ENCODE data around the gene PCSK5. TPM values are rescaled to one million over a fixed set of nuclear protein-coding genes. Genes with fewer than 3 reads are reported as not detected.

The PCSK5 gene
- polyA plus RNA-seq, 1 donor from 2014 or later: 1.7 TPM

DNA sequence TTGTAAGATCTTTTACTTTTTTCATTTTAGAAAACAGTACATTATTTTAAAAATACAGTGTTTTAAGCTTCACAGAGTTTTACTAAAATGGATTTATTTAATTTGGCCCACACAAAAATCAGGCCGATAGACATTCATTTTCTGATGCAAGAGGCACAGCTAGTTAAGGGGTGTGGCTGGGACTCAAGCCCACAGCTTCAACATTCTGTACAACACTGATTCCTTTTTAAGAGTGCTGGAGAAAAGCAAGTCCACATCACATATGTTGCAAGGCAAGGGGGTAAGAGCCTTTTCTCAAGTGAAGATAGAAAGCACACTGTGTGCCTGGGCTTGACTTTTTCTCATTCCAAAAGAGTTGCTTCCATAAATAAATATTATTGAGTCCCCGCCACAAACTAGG lies 307.9 kb downstream of the PCSK5 start (continued):
- no peak for TF ChIP-seq EZH2 (IDR thresholded peaks at IDR 0.05; ENCODE audit: borderline replicate concordance, insufficient read depth, low read length, poor library complexity, severe bottlenecking)
- TF ChIP-seq EP300 (conservative IDR thresholded peaks at IDR 0.05; ENCODE audit: poor library complexity, severe bottlenecking): no peak
- TF ChIP-seq POLR2AphosphoS5 (IDR thresholded peaks at IDR 0.05): no peak

DNA sequence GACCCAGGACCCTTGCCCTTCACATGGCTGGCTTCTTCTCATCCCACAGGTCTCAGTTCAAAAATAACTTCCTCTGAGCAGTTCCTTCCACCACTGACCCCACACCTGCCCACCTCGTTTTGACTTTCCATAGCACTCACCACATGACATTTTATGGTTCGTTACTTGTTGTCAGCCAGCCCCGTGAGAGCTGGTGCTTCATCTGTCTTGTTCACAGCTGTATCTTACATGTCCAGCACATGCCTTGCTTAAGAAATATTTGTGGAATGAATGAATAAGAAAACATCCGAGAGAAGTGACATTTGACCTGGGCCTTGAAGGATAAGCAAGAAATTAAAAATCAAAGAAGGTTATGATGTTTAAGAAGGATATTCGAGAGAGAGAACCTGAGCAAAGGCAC lies 309.8 kb downstream of the PCSK5 start:
- no peak for TF ChIP-seq SMC3 (conservative IDR thresholded peaks at IDR 0.05; ENCODE audit: poor library complexity)
- no peak for TF ChIP-seq EP300 (conservative IDR thresholded peaks at IDR 0.05; ENCODE audit: poor library complexity, severe bottlenecking)
- Histone ChIP-seq H3K4me3 (ENCODE audit: low read length) (no peak overlapping the region), H3K9me2 (ENCODE audit: insufficient read depth, low read length) (no peaks in the 10 kb centered on the region), H3F3A (ENCODE audit: insufficient read depth, low read length, poor library complexity, severe bottlenecking) (no peaks in the 10 kb centered on the region), H3K9ac (ENCODE audit: low read length) (no peak overlapping the region), H3K9me3 (ENCODE audit: low read length) (no peaks in the 10 kb centered on the region), H3K27me3 (ENCODE audit: insufficient read depth, low read depth, low read length) (no peaks in the 10 kb centered on the region), H3K4me2 (ENCODE audit: low read length) (no peak overlapping the region), H3K27ac (ENCODE audit: low read length) (no peak overlapping the region), H3K36me3 (ENCODE audit: insufficient read depth, low read length) (no peaks in the 10 kb centered on the region), H4K20me1 (ENCODE audit: insufficient read depth) (no peaks in the 10 kb centered on the region), H2AFZ (ENCODE audit: low read depth, low read length) (no peak overlapping the region), H3K79me2 (replicated peaks; ENCODE audit: insufficient read depth, low read length) (no peaks in the 10 kb centered on the region)

DNA sequence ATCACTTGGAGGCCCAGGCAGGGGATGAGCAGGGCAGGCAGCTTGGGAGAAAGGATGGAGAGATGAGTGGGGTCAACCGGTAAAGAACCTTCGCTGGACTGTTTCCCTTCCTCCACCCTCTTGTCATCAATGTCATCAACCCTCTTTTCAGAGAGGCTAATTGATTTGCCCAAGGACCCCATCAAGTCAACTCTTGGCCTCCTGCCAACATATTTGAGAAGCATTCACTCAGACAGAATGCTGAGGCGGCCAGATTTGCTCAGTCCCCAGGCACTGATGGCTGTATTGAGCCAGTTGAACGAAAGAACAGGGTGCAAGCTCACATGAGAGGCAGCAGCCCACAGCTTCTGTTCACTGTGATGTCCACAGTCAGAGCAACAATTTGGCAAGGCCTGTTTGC lies 310.3 kb downstream of the PCSK5 start:
- Histone ChIP-seq H3K4me2 (ENCODE audit: low read length) (no peak overlapping the region), H2AFZ (ENCODE audit: low read depth, low read length) (no peak overlapping the region), H4K20me1 (ENCODE audit: insufficient read depth) (no peaks in the 10 kb centered on the region), H3K9ac (ENCODE audit: low read length) (no peak overlapping the region), H3F3A (ENCODE audit: insufficient read depth, low read length, poor library complexity, severe bottlenecking) (no peaks in the 10 kb centered on the region), H3K79me2 (replicated peaks; ENCODE audit: insufficient read depth, low read length) (no peaks in the 10 kb centered on the region), H3K4me3 (ENCODE audit: low read length) (no peak overlapping the region), H3K9me3 (ENCODE audit: low read length) (no peaks in the 10 kb centered on the region), H3K9me2 (ENCODE audit: insufficient read depth, low read length) (no peaks in the 10 kb centered on the region), H3K27me3 (ENCODE audit: insufficient read depth, low read depth, low read length) (no peaks in the 10 kb centered on the region), H3K27ac (ENCODE audit: low read length) (no peak overlapping the region), H3K36me3 (ENCODE audit: insufficient read depth, low read length) (no peaks in the 10 kb centered on the region)
- no peak for TF ChIP-seq POLR2AphosphoS5 (IDR thresholded peaks at IDR 0.05)
- TF ChIP-seq EZH2 (IDR thresholded peaks at IDR 0.05; ENCODE audit: borderline replicate concordance, insufficient read depth, low read length, poor library complexity, severe bottlenecking): no peak
- TF ChIP-seq, protein P1, sequence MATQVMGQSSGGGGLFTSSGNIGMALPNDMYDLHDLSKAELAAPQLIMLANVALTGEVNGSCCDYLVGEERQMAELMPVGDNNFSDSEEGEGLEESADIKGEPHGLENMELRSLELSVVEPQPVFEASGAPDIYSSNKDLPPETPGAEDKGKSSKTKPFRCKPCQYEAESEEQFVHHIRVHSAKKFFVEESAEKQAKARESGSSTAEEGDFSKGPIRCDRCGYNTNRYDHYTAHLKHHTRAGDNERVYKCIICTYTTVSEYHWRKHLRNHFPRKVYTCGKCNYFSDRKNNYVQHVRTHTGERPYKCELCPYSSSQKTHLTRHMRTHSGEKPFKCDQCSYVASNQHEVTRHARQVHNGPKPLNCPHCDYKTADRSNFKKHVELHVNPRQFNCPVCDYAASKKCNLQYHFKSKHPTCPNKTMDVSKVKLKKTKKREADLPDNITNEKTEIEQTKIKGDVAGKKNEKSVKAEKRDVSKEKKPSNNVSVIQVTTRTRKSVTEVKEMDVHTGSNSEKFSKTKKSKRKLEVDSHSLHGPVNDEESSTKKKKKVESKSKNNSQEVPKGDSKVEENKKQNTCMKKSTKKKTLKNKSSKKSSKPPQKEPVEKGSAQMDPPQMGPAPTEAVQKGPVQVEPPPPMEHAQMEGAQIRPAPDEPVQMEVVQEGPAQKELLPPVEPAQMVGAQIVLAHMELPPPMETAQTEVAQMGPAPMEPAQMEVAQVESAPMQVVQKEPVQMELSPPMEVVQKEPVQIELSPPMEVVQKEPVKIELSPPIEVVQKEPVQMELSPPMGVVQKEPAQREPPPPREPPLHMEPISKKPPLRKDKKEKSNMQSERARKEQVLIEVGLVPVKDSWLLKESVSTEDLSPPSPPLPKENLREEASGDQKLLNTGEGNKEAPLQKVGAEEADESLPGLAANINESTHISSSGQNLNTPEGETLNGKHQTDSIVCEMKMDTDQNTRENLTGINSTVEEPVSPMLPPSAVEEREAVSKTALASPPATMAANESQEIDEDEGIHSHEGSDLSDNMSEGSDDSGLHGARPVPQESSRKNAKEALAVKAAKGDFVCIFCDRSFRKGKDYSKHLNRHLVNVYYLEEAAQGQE (IDR thresholded peaks at IDR 0.05; ENCODE audit: borderline replicate concordance): no peak

DNA sequence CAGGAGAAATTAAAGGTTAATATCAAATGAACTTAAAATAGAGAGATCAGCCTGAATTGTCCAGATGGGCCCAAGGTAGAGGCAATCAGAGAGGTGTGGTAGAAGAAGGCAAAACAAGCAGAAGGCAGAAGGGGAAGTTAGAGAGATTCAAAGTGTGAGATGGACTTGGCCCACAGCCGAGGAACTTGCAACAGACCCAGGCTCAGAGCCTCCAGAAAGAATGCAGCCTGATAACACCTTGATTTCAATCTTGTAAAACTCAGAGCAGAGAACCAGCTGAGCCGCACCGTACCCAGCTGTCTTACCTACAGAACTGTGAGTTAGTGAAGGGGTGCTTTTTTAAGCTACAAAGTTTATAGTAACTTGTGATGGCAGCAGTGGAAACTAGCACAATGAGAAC lies 312.9 kb downstream of the PCSK5 start:
- no peaks in the 10 kb centered on the region for H3K9me3 ChIP-seq (ENCODE audit: low read length)

More for the DNA sequence above, 312.9 kb downstream of the PCSK5 start:
- Histone ChIP-seq H3K36me3 (ENCODE audit: insufficient read depth, low read length) (no peaks in the 10 kb centered on the region), H2AFZ (ENCODE audit: low read depth, low read length) (no peak overlapping the region), H4K20me1 (ENCODE audit: insufficient read depth) (no peaks in the 10 kb centered on the region), H3K79me2 (replicated peaks; ENCODE audit: insufficient read depth, low read length) (no peaks in the 10 kb centered on the region), H3K4me2 (ENCODE audit: low read length) (no peak overlapping the region), H3K9ac (ENCODE audit: low read length) (no peak overlapping the region), H3K4me3 (ENCODE audit: low read length) (no peak overlapping the region), H3K27ac (ENCODE audit: low read length) (no peak overlapping the region), H3K27me3 (ENCODE audit: insufficient read depth, low read depth, low read length) (no peaks in the 10 kb centered on the region), H3K9me2 (ENCODE audit: insufficient read depth, low read length) (no peaks in the 10 kb centered on the region), H3F3A (ENCODE audit: insufficient read depth, low read length, poor library complexity, severe bottlenecking) (no peaks in the 10 kb centered on the region)
- TF ChIP-seq MXI1 (conservative IDR thresholded peaks at IDR 0.05; ENCODE audit: poor library complexity, severe bottlenecking) (no peak), SMC3 (conservative IDR thresholded peaks at IDR 0.05; ENCODE audit: poor library complexity) (no peak), EP300 (conservative IDR thresholded peaks at IDR 0.05; ENCODE audit: poor library complexity, severe bottlenecking) (no peak), TAF1 (IDR thresholded peaks at IDR 0.05; ENCODE audit: low read depth) (no peak), RAD21 (conservative IDR thresholded peaks at IDR 0.05) (no peak), EZH2 (IDR thresholded peaks at IDR 0.05; ENCODE audit: borderline replicate concordance, insufficient read depth, low read length, poor library complexity, severe bottlenecking) (no peak), POLR2AphosphoS5 (IDR thresholded peaks at IDR 0.05) (no peak)
- TF ChIP-seq, protein P2, sequence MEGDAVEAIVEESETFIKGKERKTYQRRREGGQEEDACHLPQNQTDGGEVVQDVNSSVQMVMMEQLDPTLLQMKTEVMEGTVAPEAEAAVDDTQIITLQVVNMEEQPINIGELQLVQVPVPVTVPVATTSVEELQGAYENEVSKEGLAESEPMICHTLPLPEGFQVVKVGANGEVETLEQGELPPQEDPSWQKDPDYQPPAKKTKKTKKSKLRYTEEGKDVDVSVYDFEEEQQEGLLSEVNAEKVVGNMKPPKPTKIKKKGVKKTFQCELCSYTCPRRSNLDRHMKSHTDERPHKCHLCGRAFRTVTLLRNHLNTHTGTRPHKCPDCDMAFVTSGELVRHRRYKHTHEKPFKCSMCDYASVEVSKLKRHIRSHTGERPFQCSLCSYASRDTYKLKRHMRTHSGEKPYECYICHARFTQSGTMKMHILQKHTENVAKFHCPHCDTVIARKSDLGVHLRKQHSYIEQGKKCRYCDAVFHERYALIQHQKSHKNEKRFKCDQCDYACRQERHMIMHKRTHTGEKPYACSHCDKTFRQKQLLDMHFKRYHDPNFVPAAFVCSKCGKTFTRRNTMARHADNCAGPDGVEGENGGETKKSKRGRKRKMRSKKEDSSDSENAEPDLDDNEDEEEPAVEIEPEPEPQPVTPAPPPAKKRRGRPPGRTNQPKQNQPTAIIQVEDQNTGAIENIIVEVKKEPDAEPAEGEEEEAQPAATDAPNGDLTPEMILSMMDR (IDR thresholded peaks at IDR 0.05; ENCODE audit: poor library complexity, severe bottlenecking): no peak
- TF ChIP-seq, protein P1 (IDR thresholded peaks at IDR 0.05; ENCODE audit: borderline replicate concordance): no peak

Data from neural cell (in vitro differentiated cells).